Limb (tissue), 2 donors: ENCODE measurements around the gene SECTM1.
"Not testable (repeated sequence)": the region's sequence is repeated elsewhere in the genome, so short reads cannot be mapped to it uniquely, and the experiment has no call there.

Source experiments
- DNase-seq, 2 donors: peaks; one replicate each; pipeline ENCODE4 v3.0.0-alpha.2; 2016; ENCODE audit errors: extremely low spot score in 2 of 2

The SECTM1 gene

DNA sequence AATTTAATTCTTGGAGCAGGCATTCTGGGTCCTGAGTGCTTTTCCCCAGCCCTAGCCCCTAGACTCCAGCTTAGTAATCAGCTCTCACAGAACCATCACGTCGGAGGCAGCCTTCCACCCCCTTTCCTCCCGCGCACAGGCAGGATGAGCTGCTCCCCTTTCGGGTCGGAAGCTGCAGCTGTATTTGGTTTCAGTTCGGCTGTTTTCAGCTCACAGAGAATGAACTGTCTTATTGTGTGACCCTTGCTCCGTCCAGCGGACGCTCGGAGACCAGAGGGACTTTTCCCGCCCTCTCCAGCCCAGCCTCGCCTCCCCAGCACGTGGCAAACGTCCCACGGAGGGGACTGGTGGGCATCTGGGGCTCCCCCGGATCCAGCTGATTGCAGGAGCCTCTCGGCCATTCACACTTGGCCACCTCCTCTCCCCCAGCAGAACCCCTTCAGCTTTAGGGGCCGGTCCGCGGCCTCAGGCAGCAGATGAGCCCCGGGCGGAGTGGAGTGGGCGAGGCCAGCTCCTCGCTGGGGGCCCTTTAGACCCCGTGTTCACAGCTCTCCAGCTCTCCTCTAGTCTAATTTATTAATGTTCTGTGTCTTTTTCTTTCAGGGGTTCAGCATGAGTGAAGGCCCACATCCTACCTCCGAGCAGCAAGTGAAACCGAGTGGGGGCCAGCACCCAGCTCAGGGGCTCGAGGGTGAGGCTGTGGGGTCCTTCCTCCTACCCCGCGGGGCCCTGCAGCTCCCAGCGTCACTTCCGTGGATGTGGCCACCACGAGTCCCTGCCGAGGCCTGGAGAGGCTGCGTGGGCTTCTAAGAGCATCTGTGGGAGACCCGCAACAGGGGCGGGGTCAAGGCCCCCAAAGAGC, 37.1 kb upstream of the SECTM1 start:
- DNase-seq, result no peak

DNA sequence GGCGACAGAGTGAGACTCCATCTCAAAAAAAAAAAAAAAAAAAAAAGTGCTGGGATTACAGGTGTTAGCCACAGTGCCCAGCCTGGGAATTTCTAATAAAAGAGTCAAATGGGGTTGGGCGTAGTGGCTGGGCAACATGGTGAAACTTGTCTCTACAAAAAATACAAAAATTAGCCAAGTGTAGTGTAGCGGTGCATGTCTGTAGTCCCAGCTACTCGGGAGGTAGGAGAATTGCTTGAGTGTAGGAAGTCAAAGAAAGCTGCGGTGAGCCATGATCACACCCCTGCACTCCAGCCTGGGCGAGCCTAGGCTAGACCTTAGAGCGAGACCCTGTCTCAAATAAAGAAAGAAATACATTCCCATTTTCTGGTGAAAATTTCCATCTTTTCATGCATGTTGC, 35.6 kb upstream of the SECTM1 start:
- no peak for DNase-seq

DNA sequence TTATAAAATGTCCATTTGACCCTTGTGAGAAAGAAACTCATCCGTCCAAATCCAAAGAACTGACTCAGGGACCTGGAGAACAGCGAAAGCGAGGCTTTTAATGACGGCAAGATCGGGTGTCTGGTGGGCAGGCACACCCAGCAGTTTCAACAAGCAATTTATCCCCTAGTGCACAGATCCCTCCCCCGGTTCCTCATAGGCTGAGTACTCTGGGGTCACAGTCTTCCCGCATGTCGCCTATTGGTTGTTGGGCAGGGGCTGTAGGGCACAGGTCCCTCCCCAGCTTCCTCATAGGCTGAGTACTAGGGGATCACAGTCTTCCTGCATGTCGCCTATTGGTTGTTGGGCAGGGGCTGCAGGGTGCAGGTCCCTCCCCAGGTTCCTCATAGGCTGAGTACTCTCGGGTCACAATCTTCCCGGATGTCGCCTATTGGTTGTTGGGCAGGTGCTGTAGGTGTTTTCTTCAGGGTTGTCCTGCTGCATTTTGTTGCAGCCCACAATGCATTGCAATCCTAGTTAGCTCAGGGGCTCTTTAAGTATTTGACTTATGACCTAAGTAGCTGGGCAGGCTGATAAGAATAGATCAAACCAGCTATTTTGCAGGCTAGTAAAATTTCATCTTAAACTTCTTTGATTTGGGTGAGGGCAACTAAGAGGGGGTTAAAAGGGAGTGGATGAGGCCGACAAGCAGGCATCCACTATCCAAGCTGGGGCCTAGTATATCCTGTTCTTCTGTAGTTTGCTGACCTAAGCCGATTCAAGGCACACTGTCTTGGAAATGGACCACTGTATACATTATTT, 34.4 kb upstream of the SECTM1 start:
- DNase-seq, result no peak

DNA sequence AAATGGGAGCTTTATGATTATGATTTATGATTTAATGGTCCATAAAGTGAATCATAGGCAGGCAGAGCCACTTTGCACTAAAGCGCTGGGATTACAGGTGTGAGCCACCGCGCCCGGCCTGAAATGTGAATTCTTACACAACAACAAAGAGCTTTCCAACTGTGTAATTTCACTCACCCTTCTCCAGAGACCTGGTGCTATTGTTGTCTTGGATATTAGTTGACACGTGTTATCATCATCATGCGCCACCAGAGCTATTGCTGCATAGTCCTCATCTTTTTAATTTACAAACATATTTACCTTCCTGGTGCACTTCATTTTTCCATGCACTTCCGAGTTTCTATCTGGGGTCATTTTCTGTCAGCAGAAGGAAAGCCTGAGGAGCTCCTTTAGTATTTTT, 33.2 kb upstream of the SECTM1 start:
- no peak for DNase-seq

DNA sequence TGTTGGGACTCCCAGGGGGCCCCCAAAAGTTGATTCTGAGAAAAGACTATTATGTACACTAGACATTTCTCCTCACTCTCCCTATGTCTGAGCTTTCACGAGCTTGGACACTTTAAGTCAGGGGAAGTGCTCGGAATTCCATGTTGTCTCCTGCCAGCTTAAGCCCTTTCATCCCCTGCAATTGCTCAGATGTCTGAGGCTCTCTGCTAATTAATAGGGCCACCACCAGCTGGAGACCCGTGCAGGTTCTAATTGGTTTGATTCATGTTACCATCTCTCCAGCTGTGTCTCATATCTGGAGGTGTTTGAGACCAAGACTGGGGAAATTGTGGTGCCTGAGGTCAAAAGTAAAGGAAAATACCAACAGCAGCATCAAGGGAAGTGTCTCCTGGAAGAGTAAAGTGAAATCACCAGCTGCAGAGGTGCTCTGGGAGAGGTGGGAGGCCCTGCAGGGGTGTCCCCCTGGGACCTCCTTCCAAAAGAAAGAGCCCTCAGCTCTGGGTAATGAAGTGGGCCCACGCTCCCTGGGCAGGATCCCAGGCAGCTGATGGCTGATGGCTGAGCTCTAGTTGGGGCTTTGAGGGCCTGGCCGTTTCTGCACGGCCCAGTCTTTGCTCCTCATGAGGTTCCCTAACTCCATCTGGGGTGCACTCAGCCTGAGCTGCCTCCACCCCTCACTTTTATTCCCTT, 32.2 kb upstream of the SECTM1 start:
- DNase-seq, result no peak

DNA sequence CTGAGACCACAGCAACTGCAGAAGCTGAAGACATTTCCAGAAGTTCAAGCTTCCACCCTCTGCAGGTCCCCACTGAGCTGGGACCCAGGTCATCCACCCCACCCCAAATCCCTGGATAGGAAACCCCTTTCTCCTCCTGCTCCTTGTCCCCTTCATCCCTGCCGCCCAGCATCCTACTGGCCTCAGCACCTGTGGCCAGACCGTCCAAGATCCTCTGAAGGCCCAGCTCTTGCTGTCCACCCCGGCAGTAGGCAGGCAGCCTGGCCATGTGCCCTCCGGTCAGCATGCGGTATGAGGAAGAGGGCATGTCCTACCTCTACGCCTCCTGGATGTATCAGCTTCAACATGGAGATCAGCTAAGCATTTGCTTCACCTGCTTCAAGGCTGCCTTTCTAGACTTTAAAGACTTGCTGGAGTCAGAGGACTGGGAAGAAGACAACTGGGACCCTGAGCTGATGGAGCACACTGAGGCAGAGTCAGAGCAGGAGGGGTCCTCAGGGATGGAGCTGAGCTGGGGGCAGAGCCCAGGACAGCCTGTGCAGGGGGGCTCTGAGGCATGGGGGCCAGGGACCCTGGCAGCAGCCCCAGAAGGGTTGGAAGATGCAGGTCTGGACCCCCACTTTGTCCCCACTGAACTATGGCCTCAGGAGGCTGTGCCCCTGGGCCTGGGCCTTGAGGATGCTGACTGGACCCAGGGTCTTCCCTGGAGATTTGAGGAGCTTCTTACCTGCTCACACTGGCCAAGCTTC, 28.5 kb upstream of the SECTM1 start:
- no peak for DNase-seq

DNA sequence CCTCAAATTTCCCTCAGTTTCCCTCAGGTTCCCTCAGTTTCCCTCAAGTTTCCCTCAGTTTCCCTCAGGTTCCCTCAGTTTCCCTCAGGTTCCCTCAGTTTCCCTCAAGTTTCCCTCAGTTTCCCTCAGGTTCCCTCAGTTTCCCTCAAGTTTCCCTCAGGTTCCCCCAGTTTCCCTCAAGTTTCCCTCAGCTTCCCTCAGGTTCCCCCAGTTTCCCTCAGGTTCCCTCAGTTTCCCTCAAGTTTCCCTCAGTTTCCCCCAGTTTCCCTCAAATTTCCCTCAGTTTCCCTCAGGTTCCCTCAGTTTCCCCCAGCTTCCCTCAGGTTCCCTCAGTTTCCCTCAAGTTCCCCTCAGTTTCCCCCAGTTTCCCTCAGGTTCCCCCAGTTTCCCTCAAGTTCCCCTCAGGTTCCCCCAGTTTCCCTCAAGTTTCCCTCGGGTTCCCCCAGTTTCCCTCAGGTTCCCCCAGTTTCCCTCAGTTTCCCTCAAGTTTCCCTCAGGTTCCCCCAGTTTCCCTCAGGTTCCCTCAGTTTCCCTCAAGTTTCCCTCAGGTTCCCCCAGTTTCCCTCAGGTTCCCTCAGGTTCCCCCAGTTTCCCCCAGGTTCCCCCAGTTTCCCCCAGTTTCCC, 26.0 kb upstream of the SECTM1 start:
- not testable (repeated sequence) for DNase-seq

DNA sequence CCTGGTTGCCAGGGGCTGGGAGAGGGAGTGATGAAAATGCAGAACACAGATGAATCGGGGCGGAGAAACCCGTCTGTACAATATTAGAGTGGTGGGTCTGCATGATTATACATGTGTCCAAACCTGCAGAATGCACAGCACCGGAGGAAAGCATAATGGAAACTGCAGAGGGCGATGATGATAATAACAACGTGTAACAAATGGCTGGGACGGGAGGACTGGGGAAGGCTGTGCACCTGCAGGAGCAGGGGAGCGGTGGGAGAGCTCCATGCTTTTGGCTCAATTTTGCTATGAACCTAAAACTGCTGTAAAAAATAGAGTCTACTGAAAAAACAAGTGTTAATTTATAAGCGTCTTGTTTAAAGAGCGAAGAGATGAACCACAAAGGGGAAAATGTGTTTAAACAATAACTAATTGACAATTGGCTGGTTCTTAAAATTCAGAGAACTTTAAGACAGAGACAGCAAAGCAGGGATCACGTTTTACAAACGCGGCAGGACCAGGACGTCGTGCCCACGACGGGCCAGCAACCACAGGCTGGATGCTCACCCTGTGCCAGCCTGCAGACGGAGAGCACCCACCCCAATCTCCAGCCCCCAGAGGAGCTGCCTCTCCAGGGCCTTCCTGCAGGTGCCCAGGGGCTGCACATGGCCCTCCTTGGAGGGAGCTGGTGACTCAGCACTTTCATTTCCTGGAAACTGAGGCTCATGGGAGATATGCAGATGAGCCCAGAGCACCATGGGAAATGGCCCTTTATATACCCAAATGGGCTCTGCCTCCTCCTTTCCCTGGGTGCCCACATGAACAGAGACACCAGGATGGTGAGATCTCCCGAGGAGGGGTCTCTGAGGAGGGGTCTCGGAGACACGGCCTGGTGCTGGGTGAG, 25.1 kb upstream of the SECTM1 start, which contains the start of gene TEX19:
Gene TEX19 (plus strand): TSS at position 783 of the 886 bp plus-strand sequence. CDS start 2,904 bp downstream, outside the sequence.
- no peak for DNase-seq

DNA sequence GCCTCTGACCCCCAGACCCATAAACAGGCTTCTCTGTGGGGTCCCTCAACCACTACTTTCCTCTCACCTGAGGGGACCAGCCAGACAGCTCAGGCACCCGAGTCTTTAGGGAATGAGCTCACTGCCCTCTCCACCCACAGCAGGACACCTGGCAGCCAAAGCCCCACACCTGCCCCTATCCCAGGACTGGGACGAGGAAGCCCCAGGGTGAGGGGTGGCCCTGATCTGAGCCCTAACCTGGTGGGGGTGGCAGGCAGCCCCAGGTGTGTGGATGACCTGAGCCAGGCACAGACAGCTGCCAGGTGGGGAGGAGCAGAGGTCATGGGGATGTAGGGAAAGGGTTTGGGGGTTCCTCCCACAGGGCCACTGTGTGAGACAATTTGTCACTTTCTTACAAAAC, 23.8 kb upstream of the SECTM1 start:
- no peak for DNase-seq

DNA sequence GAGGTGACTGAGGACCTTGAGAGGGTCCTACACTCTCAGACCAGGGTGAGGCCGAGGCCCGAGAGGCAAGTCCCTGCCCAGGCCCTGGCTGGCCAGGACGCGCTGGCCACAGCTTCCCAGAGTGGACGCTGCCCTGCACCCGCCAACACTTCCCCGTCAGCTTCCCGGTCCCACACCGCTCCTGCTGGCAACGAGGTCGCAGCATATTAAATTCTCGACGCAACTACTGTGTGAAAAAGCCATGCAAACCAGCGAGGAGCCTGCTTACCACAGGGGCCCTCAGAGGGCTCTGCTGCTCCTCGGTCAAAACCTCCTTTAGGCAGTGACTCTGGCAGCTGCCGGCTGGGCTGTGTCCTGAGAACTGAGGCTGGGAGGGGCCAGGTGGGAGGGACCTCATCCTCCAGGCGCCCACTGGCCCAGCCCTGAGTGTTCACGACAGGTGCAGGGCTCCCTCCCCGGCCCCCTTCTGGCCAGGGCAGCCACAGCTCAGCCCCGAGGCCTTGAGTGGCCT, 23.3 kb upstream of the SECTM1 start:
- no peak for DNase-seq

DNA sequence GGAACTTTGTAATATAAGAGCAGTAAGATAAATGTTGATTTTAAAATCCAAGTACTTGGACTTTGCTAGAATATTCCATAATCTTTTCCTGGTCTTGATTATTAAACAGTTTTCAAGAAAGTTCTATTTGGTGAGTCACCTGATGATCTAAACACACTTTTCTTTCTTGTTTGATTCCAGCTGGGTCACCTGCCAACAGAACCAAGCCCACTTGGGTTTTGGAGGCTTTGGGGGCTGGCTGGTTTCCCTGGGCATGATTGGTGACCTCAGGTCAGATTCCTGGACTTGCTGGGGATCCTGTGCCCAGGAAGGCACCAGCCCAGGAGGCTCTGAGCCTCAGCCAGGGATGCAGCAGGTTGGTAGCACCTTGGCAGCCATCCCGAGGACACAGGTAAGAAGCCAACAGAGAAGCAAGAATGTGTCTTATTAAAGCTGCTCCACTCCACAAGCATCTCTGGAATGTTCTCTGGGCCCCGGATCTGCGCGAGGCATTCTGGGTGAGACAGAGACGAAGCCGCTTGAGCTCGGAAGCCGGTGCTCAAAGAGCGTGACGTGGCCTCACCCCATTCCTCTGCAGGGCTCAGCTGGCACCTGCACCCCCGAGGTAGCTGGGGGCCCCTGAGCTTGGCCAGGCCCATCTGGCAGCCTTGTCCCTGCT, 22.3 kb upstream of the SECTM1 start:
- DNase-seq, result no peak

DNA sequence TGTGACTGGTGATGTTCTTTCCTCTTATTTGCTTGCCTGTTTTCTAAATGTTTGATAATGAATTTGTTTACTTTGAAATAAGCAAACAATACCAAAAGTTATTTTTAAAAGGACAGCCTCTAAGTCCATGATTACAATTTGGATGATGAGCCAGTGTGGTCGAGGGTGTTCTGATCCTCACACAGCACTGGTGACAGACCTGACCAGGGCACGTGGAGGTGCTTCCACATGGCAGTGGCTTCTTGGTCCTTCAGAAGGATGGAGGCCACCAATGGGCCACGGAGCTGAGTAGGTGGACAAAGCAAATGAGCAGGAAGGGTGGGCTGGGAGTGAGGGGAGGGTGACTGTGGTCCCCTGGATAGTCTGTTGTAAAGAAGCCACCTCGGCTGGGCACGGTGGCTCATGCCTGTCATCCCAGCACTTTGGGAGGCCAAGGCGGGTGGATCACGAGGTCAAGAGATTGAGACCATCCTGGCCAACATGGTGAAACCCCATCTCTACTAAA, 21.3 kb upstream of the SECTM1 start:
- DNase-seq, result no peak

DNA sequence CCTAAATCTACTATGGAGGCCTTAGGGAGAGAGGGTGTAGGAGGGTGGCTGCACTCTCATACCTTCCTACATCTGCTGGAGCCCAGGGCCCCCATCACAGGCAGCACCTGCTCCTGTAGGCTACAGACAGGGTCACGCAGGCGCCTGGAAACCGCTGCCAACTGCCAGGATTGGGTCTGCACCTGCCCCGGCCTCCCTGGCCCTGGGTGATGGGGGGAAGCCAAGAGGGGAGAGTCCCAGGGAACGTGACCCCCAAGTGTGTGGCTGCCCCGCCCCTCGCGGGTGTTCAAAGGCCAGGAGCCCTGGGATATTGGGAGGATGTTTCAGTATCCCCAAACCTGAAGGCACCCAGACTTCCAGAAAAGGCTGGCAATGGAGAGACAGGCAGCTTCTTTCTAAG, 19.9 kb upstream of the SECTM1 start:
- no peak for DNase-seq

DNA sequence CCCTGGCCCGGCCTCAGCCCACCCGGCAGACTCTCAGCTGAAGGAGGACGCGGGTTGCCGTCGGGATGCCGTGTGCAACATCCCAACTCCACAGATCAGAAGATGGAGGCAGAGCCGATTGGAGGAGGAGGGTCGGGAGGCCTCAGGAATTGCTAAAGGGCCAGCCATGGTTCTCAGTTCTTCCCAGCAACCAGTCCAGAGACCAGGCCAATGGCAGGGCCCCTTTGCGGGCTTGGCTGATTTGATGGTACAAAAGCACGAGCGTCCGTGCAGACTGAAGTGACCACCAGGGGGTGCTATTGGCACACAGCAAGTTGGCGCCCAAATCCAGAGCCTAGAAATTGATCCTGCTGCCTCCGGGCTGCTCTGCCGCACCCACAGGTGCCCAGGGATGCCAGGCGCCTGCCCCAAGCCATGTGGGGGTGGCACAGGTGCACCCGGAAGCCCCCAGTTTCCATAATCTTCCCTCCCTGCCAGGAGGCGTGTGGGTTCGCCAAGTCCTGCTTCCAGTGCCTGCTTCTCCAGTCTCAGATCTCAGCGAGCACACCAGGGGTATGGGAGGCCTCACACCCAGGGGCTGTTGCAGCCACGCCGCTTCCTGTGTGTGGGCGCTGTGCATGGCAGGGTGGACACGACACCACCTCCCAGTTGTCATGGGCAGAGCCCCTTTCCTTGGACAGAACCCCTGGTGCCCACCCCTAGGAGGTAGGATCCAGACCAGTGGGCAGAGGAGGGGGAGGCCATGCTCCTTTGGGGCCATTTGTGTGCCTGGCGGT, 18.3 kb upstream of the SECTM1 start:
- DNase-seq, result peak; percentile 88 to 89

DNA sequence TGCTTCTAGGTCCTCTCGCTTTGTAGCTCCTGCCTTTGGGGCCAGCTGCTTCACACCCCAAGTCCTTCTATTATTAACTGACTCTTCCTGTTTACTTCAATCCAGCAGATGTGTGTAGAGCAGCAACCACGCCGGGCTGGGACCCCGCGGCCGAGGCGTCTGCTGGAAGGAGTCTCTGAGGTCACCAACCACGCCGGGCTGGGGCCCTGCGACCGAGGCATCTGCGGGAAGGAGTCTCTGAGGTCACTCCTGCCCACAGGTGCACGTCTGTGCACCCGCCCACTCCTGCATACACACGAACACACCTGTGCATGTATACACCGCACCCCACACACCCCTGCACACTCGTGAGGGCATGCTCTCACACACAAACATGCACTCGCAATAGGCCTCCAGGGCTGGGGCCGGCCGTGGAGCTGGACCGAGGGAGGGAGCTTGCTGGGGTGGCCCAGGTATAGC, 17.7 kb upstream of the SECTM1 start:
- no peak for DNase-seq

DNA sequence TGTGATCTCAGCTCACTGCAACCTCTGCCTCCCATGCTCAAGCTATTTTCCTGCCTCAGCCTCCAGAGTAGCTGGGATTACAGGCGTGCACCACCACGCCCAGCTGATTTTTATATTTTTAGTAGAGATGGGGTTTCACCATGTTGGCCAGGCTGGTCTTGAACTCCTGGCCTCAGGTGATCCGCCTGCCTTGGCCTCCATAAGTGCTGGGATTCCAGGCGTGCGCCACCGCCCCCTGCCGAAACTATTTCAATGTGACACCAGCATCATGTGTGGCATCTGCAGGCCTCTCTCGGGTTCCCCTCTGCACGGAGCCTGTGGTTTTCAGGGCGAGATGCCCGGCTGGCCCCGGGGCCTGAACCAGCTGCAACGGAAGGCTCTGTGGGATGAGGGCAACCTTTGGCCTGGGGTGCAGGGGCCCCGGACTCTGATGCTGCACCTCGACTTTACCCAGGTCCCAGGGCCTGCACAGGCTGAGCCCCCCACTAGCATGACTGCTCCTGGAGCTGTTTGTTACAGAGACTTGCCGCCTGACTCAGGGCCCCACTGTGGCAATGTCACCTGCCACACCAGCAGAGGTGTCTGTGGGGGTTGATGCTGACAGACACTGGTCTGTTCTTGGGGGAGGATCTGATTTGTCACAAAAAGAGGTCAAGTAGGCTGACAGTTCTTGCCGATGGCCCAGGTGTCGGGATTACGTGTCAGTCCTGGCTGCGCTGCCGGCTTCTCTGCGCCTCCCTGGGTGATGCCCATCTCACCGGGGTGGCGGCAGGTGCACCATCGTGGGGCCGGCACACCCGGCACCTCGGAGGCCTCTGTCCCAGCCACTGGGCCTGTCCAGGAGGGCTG, 16.8 kb upstream of the SECTM1 start:
- DNase-seq, result no peak

DNA sequence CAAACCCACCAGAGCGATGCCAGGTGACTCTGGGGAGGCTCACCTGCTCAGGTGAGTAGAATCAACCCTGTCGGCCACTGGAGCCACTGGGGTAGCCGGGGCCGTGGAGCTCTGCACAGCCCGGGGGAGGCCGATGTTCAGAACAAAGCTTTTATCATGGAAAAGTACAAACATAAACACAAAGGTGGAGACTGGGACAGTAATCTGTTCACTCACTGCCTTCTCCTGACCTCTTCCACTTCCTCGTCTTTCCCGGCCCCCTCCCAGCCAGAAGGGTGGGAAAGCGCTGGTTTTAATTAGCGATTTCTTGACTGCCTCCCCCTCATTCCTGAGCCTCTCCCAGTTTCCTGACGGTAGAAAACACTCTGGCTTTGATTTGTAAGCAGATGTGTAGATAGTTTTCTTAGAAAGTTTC, 15.7 kb upstream of the SECTM1 start:
- DNase-seq, result no peak
